GM12874 (cell line): ENCODE data around the gene TOP3A.

Experiments
- CTCF ChIP-seq: IDR thresholded peaks from 2 replicates; pipeline ENCODE4 v1.5.1; 2011; ENCODE audit warnings: low read depth, mild to moderate bottlenecking, control low read depth, low read length, moderate library complexity; ENCODE audit not compliant: insufficient read depth

Gene TOP3A

GRCh38 chr17:18253947-18254821, 60.6 kb downstream of the TOP3A start:
- TF ChIP-seq CTCF: no peak

- TF ChIP-seq CTCF: no peak
These were observed 61.5 kb downstream of the TOP3A start for GRCh38 chr17:18253187-18253884.

- no peak for TF ChIP-seq CTCF
These were observed 62.6 kb downstream of the TOP3A start for GRCh38 chr17:18252160-18252559.

- no peak for TF ChIP-seq CTCF
These were observed 63.6 kb downstream of the TOP3A start for GRCh38 chr17:18251204-18251603.

GRCh38 chr17:18250708-18251107, 64.1 kb downstream of the TOP3A start:
- no peak for TF ChIP-seq CTCF

GRCh38 chr17:18250259-18250658, 64.5 kb downstream of the TOP3A start:
- no peak for TF ChIP-seq CTCF

GRCh38 chr17:18248811-18249210, 66.0 kb downstream of the TOP3A start:
- TF ChIP-seq CTCF: no peak
